ENCODE measurements around the gene PPM1D.

- TF ChIP-seq EZH2 (IDR thresholded peaks at IDR 0.05; ENCODE audit: insufficient read depth, poor library complexity, severe bottlenecking) (no peak), EZH2phosphoT487 (IDR thresholded peaks at IDR 0.05; ENCODE audit: insufficient read depth, low read depth) (no peak)
These were observed 64.0 kb downstream of the PPM1D start for GRCh38 chr17:60664022-60664421.
